Measurements from ENCODE around the gene SMIM27. TPM values are rescaled to one million over a fixed set of nuclear protein-coding genes. Genes with fewer than 3 reads are reported as not detected.

Gene SMIM27
- total and polyA plus RNA-seq, 9 of the 15 experiments (the other 6 are each of a cell fraction or from before 2014, with no cell fraction given), result 2.9 to 16.1 (median 7.9) TPM

DNA sequence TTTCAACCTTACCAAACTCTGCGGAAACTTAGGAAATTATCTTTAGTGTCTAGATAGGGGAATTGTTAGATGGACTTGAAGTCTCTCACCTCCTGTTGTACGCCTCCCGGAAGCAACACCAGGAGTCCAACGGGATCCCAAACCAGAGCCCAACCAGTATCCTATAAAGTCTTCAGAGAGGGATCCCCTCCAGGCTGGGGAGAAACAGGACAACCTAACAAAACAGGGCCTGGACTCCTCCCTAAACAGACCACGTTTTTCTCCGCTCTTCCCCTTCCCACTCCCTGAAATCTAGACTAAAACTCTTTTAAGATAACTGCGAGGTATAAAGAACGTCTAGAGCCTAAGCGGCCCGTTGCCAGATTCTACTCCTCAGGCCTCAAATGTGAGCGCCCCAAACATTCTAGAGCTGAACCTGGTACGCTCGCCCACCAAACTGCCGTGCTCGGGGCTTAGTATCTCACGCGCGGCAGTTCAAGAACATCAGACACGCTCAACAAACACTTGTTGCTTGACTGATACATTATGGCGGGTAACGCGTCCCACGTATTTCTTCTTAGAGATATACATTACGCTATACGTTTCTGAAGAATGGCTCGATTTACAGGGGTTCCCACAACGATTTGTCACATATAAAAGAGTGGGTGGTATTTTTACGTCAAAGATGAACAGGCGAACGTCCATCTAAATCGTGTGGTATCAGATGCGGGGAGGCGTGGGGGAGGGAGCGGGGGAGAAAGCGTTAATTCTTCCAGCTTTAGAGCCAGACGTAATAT, 663 bp upstream of the SMIM27 start (continued):
- TF ChIP-seq, protein P1, sequence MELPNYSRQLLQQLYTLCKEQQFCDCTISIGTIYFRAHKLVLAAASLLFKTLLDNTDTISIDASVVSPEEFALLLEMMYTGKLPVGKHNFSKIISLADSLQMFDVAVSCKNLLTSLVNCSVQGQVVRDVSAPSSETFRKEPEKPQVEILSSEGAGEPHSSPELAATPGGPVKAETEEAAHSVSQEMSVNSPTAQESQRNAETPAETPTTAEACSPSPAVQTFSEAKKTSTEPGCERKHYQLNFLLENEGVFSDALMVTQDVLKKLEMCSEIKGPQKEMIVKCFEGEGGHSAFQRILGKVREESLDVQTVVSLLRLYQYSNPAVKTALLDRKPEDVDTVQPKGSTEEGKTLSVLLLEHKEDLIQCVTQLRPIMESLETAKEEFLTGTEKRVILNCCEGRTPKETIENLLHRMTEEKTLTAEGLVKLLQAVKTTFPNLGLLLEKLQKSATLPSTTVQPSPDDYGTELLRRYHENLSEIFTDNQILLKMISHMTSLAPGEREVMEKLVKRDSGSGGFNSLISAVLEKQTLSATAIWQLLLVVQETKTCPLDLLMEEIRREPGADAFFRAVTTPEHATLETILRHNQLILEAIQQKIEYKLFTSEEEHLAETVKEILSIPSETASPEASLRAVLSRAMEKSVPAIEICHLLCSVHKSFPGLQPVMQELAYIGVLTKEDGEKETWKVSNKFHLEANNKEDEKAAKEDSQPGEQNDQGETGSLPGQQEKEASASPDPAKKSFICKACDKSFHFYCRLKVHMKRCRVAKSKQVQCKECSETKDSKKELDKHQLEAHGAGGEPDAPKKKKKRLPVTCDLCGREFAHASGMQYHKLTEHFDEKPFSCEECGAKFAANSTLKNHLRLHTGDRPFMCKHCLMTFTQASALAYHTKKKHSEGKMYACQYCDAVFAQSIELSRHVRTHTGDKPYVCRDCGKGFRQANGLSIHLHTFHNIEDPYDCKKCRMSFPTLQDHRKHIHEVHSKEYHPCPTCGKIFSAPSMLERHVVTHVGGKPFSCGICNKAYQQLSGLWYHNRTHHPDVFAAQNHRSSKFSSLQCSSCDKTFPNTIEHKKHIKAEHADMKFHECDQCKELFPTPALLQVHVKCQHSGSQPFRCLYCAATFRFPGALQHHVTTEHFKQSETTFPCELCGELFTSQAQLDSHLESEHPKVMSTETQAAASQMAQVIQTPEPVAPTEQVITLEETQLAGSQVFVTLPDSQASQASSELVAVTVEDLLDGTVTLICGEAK (IDR thresholded peaks at IDR 0.05), result 0 out of 2 replicates have a peak, but pooled peaks have one; percentile 13
- TF ChIP-seq, protein P1 (CRISPR knock-in tag; IDR thresholded peaks at IDR 0.05), result no peak
- no peak for TF ChIP-seq NR4A1 (CRISPR knock-in tag; IDR thresholded peaks at IDR 0.05)
- no peak for TF ChIP-seq NR4A1 (tag; IDR thresholded peaks at IDR 0.05)
- 0 out of 4 replicates have a peak, but pooled peaks of 1 of the 2 experiments have one; percentile 6 for TF ChIP-seq MAZ (CRISPR knock-in tag; conservative IDR thresholded peaks at IDR 0.05 in 1 of 2, IDR thresholded peaks at IDR 0.05 in 1 of 2)
- TF ChIP-seq, protein P2, sequence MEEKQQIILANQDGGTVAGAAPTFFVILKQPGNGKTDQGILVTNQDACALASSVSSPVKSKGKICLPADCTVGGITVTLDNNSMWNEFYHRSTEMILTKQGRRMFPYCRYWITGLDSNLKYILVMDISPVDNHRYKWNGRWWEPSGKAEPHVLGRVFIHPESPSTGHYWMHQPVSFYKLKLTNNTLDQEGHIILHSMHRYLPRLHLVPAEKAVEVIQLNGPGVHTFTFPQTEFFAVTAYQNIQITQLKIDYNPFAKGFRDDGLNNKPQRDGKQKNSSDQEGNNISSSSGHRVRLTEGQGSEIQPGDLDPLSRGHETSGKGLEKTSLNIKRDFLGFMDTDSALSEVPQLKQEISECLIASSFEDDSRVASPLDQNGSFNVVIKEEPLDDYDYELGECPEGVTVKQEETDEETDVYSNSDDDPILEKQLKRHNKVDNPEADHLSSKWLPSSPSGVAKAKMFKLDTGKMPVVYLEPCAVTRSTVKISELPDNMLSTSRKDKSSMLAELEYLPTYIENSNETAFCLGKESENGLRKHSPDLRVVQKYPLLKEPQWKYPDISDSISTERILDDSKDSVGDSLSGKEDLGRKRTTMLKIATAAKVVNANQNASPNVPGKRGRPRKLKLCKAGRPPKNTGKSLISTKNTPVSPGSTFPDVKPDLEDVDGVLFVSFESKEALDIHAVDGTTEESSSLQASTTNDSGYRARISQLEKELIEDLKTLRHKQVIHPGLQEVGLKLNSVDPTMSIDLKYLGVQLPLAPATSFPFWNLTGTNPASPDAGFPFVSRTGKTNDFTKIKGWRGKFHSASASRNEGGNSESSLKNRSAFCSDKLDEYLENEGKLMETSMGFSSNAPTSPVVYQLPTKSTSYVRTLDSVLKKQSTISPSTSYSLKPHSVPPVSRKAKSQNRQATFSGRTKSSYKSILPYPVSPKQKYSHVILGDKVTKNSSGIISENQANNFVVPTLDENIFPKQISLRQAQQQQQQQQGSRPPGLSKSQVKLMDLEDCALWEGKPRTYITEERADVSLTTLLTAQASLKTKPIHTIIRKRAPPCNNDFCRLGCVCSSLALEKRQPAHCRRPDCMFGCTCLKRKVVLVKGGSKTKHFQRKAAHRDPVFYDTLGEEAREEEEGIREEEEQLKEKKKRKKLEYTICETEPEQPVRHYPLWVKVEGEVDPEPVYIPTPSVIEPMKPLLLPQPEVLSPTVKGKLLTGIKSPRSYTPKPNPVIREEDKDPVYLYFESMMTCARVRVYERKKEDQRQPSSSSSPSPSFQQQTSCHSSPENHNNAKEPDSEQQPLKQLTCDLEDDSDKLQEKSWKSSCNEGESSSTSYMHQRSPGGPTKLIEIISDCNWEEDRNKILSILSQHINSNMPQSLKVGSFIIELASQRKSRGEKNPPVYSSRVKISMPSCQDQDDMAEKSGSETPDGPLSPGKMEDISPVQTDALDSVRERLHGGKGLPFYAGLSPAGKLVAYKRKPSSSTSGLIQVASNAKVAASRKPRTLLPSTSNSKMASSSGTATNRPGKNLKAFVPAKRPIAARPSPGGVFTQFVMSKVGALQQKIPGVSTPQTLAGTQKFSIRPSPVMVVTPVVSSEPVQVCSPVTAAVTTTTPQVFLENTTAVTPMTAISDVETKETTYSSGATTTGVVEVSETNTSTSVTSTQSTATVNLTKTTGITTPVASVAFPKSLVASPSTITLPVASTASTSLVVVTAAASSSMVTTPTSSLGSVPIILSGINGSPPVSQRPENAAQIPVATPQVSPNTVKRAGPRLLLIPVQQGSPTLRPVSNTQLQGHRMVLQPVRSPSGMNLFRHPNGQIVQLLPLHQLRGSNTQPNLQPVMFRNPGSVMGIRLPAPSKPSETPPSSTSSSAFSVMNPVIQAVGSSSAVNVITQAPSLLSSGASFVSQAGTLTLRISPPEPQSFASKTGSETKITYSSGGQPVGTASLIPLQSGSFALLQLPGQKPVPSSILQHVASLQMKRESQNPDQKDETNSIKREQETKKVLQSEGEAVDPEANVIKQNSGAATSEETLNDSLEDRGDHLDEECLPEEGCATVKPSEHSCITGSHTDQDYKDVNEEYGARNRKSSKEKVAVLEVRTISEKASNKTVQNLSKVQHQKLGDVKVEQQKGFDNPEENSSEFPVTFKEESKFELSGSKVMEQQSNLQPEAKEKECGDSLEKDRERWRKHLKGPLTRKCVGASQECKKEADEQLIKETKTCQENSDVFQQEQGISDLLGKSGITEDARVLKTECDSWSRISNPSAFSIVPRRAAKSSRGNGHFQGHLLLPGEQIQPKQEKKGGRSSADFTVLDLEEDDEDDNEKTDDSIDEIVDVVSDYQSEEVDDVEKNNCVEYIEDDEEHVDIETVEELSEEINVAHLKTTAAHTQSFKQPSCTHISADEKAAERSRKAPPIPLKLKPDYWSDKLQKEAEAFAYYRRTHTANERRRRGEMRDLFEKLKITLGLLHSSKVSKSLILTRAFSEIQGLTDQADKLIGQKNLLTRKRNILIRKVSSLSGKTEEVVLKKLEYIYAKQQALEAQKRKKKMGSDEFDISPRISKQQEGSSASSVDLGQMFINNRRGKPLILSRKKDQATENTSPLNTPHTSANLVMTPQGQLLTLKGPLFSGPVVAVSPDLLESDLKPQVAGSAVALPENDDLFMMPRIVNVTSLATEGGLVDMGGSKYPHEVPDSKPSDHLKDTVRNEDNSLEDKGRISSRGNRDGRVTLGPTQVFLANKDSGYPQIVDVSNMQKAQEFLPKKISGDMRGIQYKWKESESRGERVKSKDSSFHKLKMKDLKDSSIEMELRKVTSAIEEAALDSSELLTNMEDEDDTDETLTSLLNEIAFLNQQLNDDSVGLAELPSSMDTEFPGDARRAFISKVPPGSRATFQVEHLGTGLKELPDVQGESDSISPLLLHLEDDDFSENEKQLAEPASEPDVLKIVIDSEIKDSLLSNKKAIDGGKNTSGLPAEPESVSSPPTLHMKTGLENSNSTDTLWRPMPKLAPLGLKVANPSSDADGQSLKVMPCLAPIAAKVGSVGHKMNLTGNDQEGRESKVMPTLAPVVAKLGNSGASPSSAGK (IDR thresholded peaks at IDR 0.05), result peak; percentile 24
